Neural cell (in vitro differentiated cells): ENCODE measurements around the gene ATP2B2.

ENCODE experiments used
- EP300 ChIP-seq: fragments of 450-650 bp; conservative IDR thresholded peaks from 2 replicates; pipeline ENCODE4 v1.6.1; 2014; ENCODE audit warnings: antibody characterized with exemption, mild to moderate bottlenecking, moderate library complexity; ENCODE audit not compliant: poor library complexity, severe bottlenecking
- EZH2 ChIP-seq: fragments of 200-600, 300-800 bp; shearing (Covaris generic), sonication (generic); IDR thresholded peaks from 2 replicates; pipeline ENCODE4 v1.6.1; 2014; ENCODE audit warnings: antibody characterized with exemption, low read length, borderline replicate concordance, mild to moderate bottlenecking; ENCODE audit not compliant: insufficient read depth, poor library complexity, severe bottlenecking
- MXI1 ChIP-seq: fragments of 450-650 bp; conservative IDR thresholded peaks from 2 replicates; pipeline ENCODE4 v1.6.1; 2014; ENCODE audit warnings: antibody characterized with exemption, mild to moderate bottlenecking; ENCODE audit not compliant: poor library complexity, severe bottlenecking
- POLR2AphosphoS5 ChIP-seq: IDR thresholded peaks from 2 replicates; pipeline ENCODE4 v1.6.1; 2012
- REST ChIP-seq: IDR thresholded peaks from 2 replicates; pipeline ENCODE4 v1.6.1; 2012; ENCODE audit warnings: borderline replicate concordance
- TF ChIP-seq, protein P1 (sequence below): fragments of 450-650 bp; IDR thresholded peaks from 2 replicates; pipeline ENCODE4 v1.5.1; 2014; ENCODE audit warnings: antibody characterized with exemption, mild to moderate bottlenecking, moderate library complexity; ENCODE audit not compliant: poor library complexity, severe bottlenecking

DNA sequence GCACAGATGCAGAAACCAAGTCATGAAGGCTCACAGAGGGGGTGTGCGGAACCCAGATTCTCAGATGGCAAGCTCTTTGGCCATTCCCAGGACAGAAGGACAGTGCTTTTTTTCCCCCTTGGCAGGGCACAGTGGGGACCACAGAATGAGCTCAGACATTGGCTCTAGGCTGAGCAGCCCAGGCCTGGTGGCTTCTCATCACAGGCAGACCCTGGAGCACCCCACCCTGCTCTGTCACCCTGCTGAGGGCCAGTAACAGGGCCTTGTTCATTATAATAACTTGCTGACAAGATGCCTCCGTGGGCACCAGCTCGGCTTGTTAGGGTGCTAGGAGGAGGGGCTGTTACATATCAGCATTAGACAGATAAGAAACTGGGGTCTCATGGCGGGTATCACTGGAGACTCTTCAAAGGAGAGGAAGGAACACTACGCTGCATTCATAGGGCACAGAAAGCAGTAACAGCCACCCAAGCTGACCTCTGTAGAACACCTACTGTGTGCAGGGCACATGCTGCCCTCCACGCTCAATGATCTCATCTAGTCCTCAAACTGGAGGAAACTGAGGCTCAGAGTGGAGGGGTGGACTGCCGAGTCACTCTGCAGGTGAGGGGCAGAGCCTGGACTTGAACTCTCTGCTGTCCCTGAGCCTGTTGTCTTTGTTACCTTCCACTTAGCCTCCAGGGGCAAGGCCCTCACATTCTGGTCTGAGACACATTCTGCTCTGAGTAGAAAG, 114.6 kb downstream of the ATP2B2 start:
- TF ChIP-seq EP300 (no peak), REST (no peak), MXI1 (no peak), EZH2 (no peak), POLR2AphosphoS5 (no peak)
- TF ChIP-seq, protein P1, sequence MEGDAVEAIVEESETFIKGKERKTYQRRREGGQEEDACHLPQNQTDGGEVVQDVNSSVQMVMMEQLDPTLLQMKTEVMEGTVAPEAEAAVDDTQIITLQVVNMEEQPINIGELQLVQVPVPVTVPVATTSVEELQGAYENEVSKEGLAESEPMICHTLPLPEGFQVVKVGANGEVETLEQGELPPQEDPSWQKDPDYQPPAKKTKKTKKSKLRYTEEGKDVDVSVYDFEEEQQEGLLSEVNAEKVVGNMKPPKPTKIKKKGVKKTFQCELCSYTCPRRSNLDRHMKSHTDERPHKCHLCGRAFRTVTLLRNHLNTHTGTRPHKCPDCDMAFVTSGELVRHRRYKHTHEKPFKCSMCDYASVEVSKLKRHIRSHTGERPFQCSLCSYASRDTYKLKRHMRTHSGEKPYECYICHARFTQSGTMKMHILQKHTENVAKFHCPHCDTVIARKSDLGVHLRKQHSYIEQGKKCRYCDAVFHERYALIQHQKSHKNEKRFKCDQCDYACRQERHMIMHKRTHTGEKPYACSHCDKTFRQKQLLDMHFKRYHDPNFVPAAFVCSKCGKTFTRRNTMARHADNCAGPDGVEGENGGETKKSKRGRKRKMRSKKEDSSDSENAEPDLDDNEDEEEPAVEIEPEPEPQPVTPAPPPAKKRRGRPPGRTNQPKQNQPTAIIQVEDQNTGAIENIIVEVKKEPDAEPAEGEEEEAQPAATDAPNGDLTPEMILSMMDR, result no peak
